SH-SY5Y (cell line): ENCODE measurements around the gene GSTK1.

Source experiments
- GATA2 ChIP-seq: IDR thresholded peaks from 2 replicates; pipeline ENCODE4 v1.6.1; 2011; ENCODE audit warnings: mild to moderate bottlenecking, low read depth, low read length
- GATA3 ChIP-seq: IDR thresholded peaks from 2 replicates; pipeline ENCODE4 v1.6.1; 2011; ENCODE audit warnings: low read depth, mild to moderate bottlenecking, low read length, moderate library complexity

DNA sequence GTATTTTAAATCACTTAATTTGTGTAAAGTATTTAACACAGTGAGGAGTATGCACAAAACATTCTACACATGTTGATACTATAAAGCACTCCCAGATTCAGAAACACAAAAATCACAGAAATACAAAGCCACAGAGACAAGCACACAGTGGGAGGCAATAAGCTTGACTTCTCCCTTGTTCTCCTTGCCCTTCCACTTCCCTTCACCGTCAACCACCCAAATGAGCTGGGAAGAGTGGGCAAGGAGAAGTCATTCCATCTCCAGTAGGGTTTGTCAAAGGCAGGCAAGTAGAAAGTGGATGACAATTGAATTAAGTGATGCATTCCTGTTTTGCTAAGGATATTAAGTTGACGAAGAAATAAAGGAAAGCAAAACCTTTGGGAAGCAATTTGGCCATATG is 17.3 kb downstream of the GSTK1 start:
- TF ChIP-seq GATA2, result no peak
- no peak for TF ChIP-seq GATA3
